Measurements from ENCODE around the gene TRABD2B.

TRABD2B gene

DNA sequence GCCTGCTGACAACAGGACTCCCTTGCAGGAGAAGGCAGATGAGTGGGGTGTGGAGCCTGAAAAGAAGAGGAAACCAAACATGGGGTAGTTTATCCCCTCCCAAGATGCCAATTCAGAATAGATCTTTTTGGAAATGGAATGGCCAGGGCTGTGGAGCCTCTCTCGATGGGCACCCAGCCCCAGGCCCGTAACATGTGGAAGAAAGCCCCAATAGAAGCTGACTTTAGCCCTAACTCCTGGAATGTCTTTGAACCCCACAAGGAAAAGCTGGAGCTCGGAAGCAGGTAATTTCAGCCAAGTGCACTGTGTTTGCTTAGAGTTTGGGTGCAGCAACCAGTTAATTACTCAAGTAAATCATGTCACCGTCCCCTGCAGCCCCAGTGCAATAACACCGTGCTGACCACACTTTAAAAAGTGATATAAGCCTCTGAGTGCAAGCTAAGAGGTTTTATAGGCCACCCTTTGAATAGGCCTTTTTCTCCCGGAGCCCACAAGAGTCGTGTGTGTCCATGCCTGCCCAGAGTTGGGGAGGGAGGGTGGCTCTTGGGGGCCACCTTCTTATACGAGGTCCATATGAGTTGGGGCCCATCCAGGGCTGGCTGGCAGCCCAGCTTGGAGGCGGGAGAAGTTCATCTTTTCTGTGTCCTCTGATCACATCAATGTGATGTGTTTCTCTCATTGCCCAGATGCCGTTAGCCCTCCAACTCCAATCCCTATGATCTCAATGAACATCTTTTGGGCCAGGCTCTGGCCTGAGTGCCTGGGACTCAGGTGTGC is 153.2 kb downstream of the TRABD2B start:
- no peak for DNase-seq

GRCh38 chr1:47843059-47843458 is 154.1 kb downstream of the TRABD2B start:
- DNase-seq, result no peak

DNA sequence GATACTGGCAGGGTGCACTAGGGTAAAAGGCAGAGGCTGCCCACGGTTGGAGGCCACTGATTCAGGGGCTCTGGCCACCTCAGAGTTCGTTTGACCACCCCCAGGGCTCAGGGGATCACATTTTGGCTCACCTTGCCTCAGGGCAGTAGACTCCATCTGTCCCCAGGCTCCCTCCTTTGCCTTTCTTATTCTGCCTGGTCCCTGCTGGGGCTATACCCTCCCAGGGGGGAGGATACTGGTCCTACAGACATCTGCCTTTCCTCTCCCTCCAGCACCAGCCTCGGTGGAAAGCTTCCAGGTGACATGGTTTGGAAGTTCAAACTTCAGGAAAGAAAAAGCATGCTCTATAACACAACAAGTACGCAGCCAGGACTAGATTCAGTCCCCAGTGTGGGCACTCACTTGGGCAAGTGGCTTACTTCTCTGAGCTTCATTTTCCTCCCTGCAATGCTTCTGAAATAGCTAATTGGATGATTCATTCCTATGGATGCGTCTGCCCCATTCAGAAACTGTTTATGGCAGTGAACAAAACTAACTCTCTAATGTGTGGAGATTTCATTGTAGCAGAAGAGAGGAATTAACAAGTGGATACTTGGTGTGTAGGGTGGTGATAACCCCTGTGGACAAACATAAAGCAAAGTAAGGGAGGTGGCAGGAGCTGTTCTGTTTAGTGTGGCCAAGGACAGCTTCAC is 154.8 kb downstream of the TRABD2B start:
- DNase-seq, result no peak

GRCh38 chr1:47841356-47841755 is 155.8 kb downstream of the TRABD2B start:
- no peak for DNase-seq

GRCh38 chr1:47840393-47841190 is 156.6 kb downstream of the TRABD2B start:
- DNase-seq, result no peak

DNA sequence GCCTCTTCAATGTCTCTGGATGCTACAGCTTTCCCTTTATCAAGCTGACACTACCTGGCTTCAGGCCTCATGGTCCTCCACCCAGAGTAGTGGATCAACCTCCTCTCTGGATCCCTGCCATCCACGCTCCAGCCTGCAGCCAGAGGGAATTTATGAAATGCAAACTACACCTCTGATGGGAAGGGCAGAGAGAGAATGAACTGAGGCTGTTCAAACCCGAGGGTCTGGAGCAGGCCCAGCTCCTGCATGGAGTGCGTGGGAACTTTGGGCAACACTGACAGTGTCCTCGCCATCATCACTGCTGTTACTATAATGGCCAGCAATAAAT is 157.8 kb downstream of the TRABD2B start:
- DNase-seq, result no peak

DNA sequence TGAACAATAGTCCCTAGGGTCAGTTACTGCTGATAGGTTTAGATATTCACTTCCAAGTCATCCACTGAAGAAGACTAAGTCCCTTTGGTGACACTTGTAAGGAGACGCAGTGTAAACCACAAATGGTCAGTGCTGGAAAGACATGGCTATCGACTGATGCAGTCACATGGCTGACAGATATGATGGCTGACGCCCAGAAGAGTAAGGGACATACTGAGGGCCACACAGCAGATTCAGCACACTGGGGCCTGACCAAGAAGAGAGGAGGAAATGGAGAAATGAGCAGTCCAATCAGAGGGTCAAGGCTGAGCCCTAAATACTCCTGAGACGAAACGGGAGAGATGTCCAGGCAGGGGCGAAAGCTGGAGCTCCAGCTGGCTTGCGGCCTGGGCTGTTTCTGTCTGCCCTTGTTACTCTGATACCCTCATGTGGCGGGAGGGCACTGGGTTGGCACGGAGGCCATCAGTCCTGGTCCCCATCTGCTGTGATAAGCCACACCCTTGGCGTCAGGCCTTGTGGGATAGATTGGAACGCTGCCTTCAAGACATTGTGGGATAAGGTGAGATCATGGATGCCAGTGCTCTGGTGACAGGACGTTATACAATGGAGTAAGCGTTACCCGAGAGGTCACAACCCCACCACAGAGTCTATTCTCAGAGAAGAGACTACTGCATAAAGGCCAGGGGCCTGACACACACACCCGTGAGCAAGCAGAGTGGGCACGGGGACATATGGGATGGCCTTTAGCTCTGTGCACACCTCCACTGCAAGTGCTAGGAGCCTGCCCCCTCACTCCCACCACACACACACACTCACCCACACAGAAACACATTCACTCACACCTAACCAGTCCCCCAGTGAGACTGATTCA is 158.4 kb downstream of the TRABD2B start:
- DNase-seq, result no peak

GRCh38 chr1:47837866-47838561 is 159.2 kb downstream of the TRABD2B start:
- DNase-seq, result no peak

DNA sequence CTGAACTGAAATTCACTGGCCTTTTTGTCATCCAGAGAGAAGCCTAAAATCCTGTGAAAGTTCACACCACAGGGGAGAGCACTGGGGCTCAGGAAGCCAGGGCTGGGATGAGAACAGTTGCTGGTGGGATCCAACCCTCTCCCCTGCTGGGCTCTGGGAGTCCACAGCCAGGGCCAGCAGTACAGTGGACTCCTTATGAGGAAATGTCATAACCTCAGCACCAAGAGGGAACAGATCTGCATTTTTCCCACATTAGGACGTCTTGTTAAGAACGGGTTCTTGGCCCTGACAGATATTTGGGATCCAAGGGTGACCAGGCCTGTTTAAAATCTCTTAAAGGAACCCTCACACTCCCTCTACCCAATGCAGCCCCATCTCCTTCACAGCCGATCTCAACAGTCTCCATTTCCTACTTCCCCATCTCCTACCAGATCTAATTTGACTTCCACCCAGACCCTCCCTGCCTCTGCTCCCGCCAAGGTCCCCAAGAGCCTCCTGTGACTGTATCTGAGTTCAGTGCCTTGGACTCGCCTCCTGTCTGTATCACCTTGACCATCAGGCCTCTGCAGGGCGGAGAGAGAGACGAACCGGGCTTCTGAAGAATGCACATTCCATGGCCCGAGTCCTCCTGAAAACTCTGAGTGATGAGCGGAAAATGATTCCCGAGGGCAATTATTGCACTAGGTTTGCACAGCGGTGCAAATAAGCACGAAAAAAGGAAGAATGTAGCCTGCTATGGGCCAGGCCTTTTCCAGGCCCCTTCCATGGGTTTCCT is 159.9 kb downstream of the TRABD2B start:
- no peak for DNase-seq

- no peak for DNase-seq
These were observed 161.8 kb downstream of the TRABD2B start for GRCh38 chr1:47835409-47835808.

- no peak for DNase-seq
These were observed 162.9 kb downstream of the TRABD2B start for GRCh38 chr1:47834326-47834725.

GRCh38 chr1:47830641-47831333 is 166.4 kb downstream of the TRABD2B start:
- DNase-seq, result no peak

- no peak for DNase-seq
These were observed 167.2 kb downstream of the TRABD2B start for GRCh38 chr1:47830021-47830420.

DNA sequence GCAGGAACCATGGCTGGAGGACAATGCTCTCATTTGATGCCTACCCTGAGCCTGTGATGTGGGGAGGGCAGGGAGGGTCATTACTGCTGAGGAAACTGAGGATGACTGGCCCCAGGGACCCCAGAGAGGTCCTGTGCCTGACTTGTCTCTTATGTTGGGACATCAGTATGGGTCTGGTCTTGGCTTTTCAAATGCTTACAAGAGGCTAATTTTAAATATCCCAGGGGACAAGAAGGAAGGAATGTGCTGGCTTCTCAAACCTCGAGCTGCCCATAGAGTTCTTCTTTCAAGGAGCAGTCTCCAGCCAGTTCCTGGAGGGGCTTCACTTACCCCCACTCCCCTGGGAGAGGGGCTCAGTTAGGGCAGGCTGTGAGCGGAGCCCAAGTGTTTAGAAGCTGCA is 168.2 kb downstream of the TRABD2B start:
- no peak for DNase-seq

DNA sequence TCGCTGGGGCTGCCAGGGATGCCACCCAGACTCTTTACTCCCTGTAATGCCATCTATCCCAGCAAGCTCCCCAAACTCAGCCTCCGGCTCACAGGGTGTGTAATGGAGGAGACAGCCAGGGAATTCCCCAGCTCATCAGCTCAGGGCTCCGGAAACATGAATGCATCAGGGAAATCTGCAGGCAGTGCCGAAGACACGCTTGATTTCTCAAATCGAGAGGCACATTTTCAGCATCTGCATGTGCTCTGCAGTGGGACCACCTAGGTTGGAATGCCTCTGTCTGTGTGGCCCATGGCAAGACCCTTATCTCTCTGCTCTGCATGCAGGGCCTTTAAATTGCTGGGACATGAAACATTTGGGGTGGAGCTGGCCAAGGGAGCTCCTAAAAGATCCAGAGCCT is 170.1 kb downstream of the TRABD2B start:
- no peak for DNase-seq

GRCh38 chr1:47824716-47825115 is 172.5 kb downstream of the TRABD2B start:
- DNase-seq, result no peak

- no peak for DNase-seq
These were observed 172.9 kb downstream of the TRABD2B start for GRCh38 chr1:47824297-47824696.

- no peak for DNase-seq
These were observed 174.0 kb downstream of the TRABD2B start for GRCh38 chr1:47823040-47823808.

- no peak for DNase-seq
These were observed 175.4 kb downstream of the TRABD2B start for GRCh38 chr1:47821760-47822159.

GRCh38 chr1:47819574-47819888 is 177.7 kb downstream of the TRABD2B start:
- no peak for DNase-seq

Measured in activated CD4-positive, alpha-beta T cell treated with anti-CD3 and anti-CD28 coated beads for 48 hours (primary cell).